Melanocyte of skin (primary cell): ENCODE results near the gene LEMD3. TPM values are rescaled to one million over a fixed set of nuclear protein-coding genes. Genes with fewer than 3 reads are reported as not detected.

Experiments used
- total RNA-seq, 2 donors: library from RNA; depleted of rRNA; stranded (reverse); fragments of >200 nt; gene quantifications; 2 replicates each; pipeline ENCODE4 v1.2.3, GENCODE V29; 2012

LEMD3 gene
- 10 to 100 TPM; 16.7 to 16.9 TPM for total RNA-seq

GRCh38 chr12:65169320-65170208, at the start of gene LEMD3:
LEMD3 (plus strand) TSS chr12:65169583; CDS start chr12:65169597, 14 bp downstream.

GRCh38 chr12:65121049-65121955, 48.1 kb upstream of the LEMD3 start, which contains the start of gene WIF1:
WIF1 (minus strand) TSS chr12:65121305; CDS start chr12:65121191, 114 bp downstream.

GRCh38 chr12:65278576-65279368, 109.4 kb downstream of the LEMD3 start, which contains the start of gene MSRB3:
MSRB3 (plus strand) TSS chr12:65278683; CDS start chr12:65308580, 29,897 bp downstream.

Other genes starting within 250 kb of the LEMD3 start
- gene WIF1, start 48.3 kb upstream of the LEMD3 start, total RNA-seq: not detected
- 1 to 10 TPM; 6.5 to 8.7 TPM for gene MSRB3, start 109.1 kb downstream of the LEMD3 start, total RNA-seq